HepG2 (cell line): ENCODE results near the gene LMOD1. TPM values are rescaled to one million over a fixed set of nuclear protein-coding genes. Genes with fewer than 3 reads are reported as not detected.

ENCODE experiments used
- ATAC-seq: fragments of 200-7000 bp; cut with Tn5 transposase; 3 replicates; pipeline ENCODE4 v1.9.1; 2020; ENCODE audit warnings: mild to moderate bottlenecking, moderate library complexity
- BruUV-seq: library from RNA; stranded (reverse); fragments of 400-500 nt; replicated peaks from 2 replicates; lab custom pipeline; 2021; lab: Mats Ljungman, UMichigan
- CTCF ChIA-PET: fragments of 300-600 bp; formaldehyde crosslinking; extraction: SDS; loops from one replicate; lab custom pipeline; 2021; ENCODE audit warnings: low total read pairs, inconsistent platforms, low intra/inter-chr PET ratio; lab: Yijun Ruan, JAX
- POLR2A ChIA-PET: fragments of 350-600 bp; sonication (Branson Sonifier 250); formaldehyde crosslinking; loops from one replicate; lab custom pipeline; 2020; ENCODE audit warnings: antibody characterized with exemption, inconsistent platforms; lab: Yijun Ruan, JAX
- DNase-seq: peaks from one replicate; pipeline ENCODE4 v3.0.0-alpha.2; 2015; ENCODE audit warnings: low spot score
- FAIRE-seq: peaks from 3 replicates; lab custom pipeline; 2011; peaks lifted over from hg19 to GRCh38; lab: Jason Lieb, UNC
- H2AFZ ChIP-seq: one replicate; pipeline ENCODE4 v1.6.1; 2011; ENCODE audit warnings: low read length, inconsistent platforms
- H3K27ac ChIP-seq: fragments of 300-600 bp; 3 replicates; pipeline ENCODE4 v1.8.0; 2011; ENCODE audit warnings: mixed run types, mild to moderate bottlenecking, mixed read lengths, low read length, inconsistent platforms; ENCODE audit not compliant: insufficient read depth; ENCODE audit errors: extremely low read length
- H3K27me3 ChIP-seq, 2 experiments: fragments of 200-600 bp in 1 of 2; 2 replicates in 1 of 2; 3 replicates in 1 of 2; pipeline versions ENCODE4 v1.6.0 to v1.8.0; 2011; ENCODE audit warnings: low read length in 2 of 2, mild to moderate bottlenecking in 2 of 2, moderate library complexity in 2 of 2, inconsistent platforms in 1 of 2; ENCODE audit not compliant: insufficient read depth in 2 of 2, control insufficient read depth in 1 of 2
- H3K36me3 ChIP-seq, 2 experiments: fragments of 200-600 bp in 1 of 2; replicated peaks in 1 of 2; 2 replicates in 1 of 2; 3 replicates in 1 of 2; pipeline versions ENCODE4 v1.5.1 to v1.8.0; 2011; ENCODE audit warnings: low read length in 2 of 2, inconsistent platforms in 1 of 2; ENCODE audit not compliant: insufficient read depth in 2 of 2, control insufficient read depth in 1 of 2
- H3K4me1 ChIP-seq: 2 replicates; pipeline ENCODE4 v1.5.1; 2012; ENCODE audit warnings: low read length, inconsistent platforms; ENCODE audit not compliant: insufficient read depth
- H3K4me2 ChIP-seq: 2 replicates; pipeline ENCODE4 v1.6.0; 2011; ENCODE audit warnings: low read depth, low read length, inconsistent platforms
- H3K4me3 ChIP-seq, 3 experiments: fragments of 200-600 bp in 1 of 3; sonication (generic), shearing (Covaris generic) in 1 of 3; replicated peaks in 1 of 3; 2 replicates each; pipeline ENCODE4 v1.5.1; 2011 to 2016; ENCODE audit warnings: low read length in 3 of 3, inconsistent platforms in 2 of 3, low read depth in 2 of 3, mild to moderate bottlenecking in 2 of 3, control low read depth in 1 of 3, mixed read lengths in 1 of 3; ENCODE audit not compliant: insufficient read depth in 1 of 3
- H3K79me2 ChIP-seq: one replicate; pipeline ENCODE4 v1.6.1; 2011; ENCODE audit warnings: low read length, inconsistent platforms; ENCODE audit not compliant: insufficient read depth
- H3K9ac ChIP-seq: 2 replicates; pipeline ENCODE4 v1.6.0; 2011; ENCODE audit warnings: mild to moderate bottlenecking, low read depth, low read length, inconsistent platforms; ENCODE audit not compliant: insufficient read depth
- H3K9me3 ChIP-seq: 2 replicates; pipeline ENCODE4 v1.5.1; 2012; ENCODE audit warnings: mild to moderate bottlenecking, low read length
- H4K20me1 ChIP-seq: 2 replicates; pipeline ENCODE4 v1.6.0; 2011; ENCODE audit warnings: inconsistent platforms, mild to moderate bottlenecking, low read length, moderate library complexity; ENCODE audit not compliant: insufficient read depth
- ATF6 ChIP-seq: sonication (generic); formaldehyde crosslinking; conservative IDR thresholded peaks from 2 replicates; pipeline ENCODE4 v1.4.0; 2020; ENCODE audit warnings: missing genetic modification reagents
- ATRX ChIP-seq: sonication (generic); formaldehyde crosslinking; IDR thresholded peaks from 2 replicates; pipeline ENCODE4 v1.4.0; 2020; ENCODE audit warnings: missing genetic modification reagents, borderline replicate concordance
- DMAP1 ChIP-seq: IDR thresholded peaks from 2 replicates; pipeline ENCODE4 v1.6.1; 2016
- FOXC1 ChIP-seq: sonication (generic); formaldehyde crosslinking; IDR thresholded peaks from 2 replicates; pipeline ENCODE4 v1.8.0; 2022; ENCODE audit warnings: mild to moderate bottlenecking, missing genetic modification reagents, borderline replicate concordance
- HOMEZ ChIP-seq: IDR thresholded peaks from 2 replicates; pipeline ENCODE4 v1.6.1; 2016; ENCODE audit warnings: low read depth
- MIER3 ChIP-seq: IDR thresholded peaks from 2 replicates; pipeline ENCODE4 v1.6.1; 2016; ENCODE audit warnings: missing compliant biosample characterization, borderline replicate concordance
- NBN ChIP-seq: fragments of 450-650 bp; conservative IDR thresholded peaks from 2 replicates; pipeline ENCODE4 v1.6.1; 2017
- TCF12 ChIP-seq, 2 experiments: fragments of 450-650 bp in 1 of 2; sonication (generic) in 1 of 2; formaldehyde crosslinking in 1 of 2; IDR thresholded peaks; 2 replicates each; pipeline versions ENCODE4 v1.6.1 to v1.8.0; 2017 to 2022; ENCODE audit warnings: antibody characterized with exemption in 1 of 2, mild to moderate bottlenecking in 1 of 2, missing genetic modification reagents in 1 of 2, moderate library complexity in 1 of 2
- THYN1 ChIP-seq: sonication (generic); formaldehyde crosslinking; IDR thresholded peaks from 2 replicates; pipeline ENCODE4 v1.8.1; 2023; ENCODE audit warnings: low read depth, mild to moderate bottlenecking, moderate library complexity, missing genetic modification reagents, borderline replicate concordance
- ZBTB1 ChIP-seq: sonication (generic); formaldehyde crosslinking; IDR thresholded peaks from 2 replicates; pipeline ENCODE4 v1.4.0; 2020; ENCODE audit warnings: missing genetic modification reagents, borderline replicate concordance
- ZBTB21 ChIP-seq: sonication (generic); formaldehyde crosslinking; IDR thresholded peaks from 2 replicates; pipeline ENCODE4 v1.4.0; 2020; ENCODE audit warnings: missing genetic modification reagents
- ZFP41 ChIP-seq: sonication (generic); formaldehyde crosslinking; IDR thresholded peaks from 2 replicates; pipeline ENCODE4 v1.4.0; 2020; ENCODE audit warnings: mild to moderate bottlenecking, missing genetic modification reagents, borderline replicate concordance
- ZFP62 ChIP-seq: sonication (generic); formaldehyde crosslinking; IDR thresholded peaks from 2 replicates; pipeline ENCODE4 v1.4.0; 2020; ENCODE audit warnings: missing genetic modification reagents
- ZKSCAN5 ChIP-seq: sonication (generic); formaldehyde crosslinking; IDR thresholded peaks from 2 replicates; pipeline ENCODE4 v1.5.1; 2020; ENCODE audit warnings: mild to moderate bottlenecking, missing genetic modification reagents
- ZNF431 ChIP-seq: sonication (generic); formaldehyde crosslinking; IDR thresholded peaks from 2 replicates; pipeline ENCODE4 v1.9.0; 2022; ENCODE audit warnings: missing genetic modification reagents, low read depth, mild to moderate bottlenecking, borderline replicate concordance
- ZNF558 ChIP-seq: sonication (generic); formaldehyde crosslinking; IDR thresholded peaks from 2 replicates; pipeline ENCODE4 v1.9.0; 2022; ENCODE audit warnings: mild to moderate bottlenecking, missing genetic modification reagents, borderline replicate concordance
- ZNF614 ChIP-seq: IDR thresholded peaks from 2 replicates; pipeline ENCODE4 v1.6.1; 2018; ENCODE audit warnings: missing biosample characterization, missing genetic modification reagents, inconsistent platforms, borderline replicate concordance
- ZNF619 ChIP-seq: sonication (generic); formaldehyde crosslinking; IDR thresholded peaks from 2 replicates; pipeline ENCODE4 v1.4.0; 2020; ENCODE audit warnings: mild to moderate bottlenecking, missing genetic modification reagents
- ZNF83 ChIP-seq: sonication (generic); formaldehyde crosslinking; IDR thresholded peaks from 2 replicates; pipeline ENCODE4 v1.4.0; 2020; ENCODE audit warnings: missing genetic modification reagents, mild to moderate bottlenecking, borderline replicate concordance
- WGBS: methylation state at CpG from one replicate; pipeline ENCODE4 v1.1.6; 2017; ENCODE audit warnings: low lambda C conversion rate; 5-methylcytosine and 5-hydroxymethylcytosine counted together
- in situ Hi-C: cut with HindIII; loops from 2 replicates; pipeline ENCODE4 v1.10.0; 2017; ENCODE audit warnings: low pct_unique_long_range_greater_than_20kb; ENCODE audit not compliant: extremely low pct_ligation_motif_present
- intact Hi-C: fragments of 100-400 bp; cut with micrococcal nuclease; formaldehyde crosslinking; loops from one replicate; pipeline ENCODE4 v1.10.0; 2022; ENCODE audit not compliant: unreplicated experiment
- polyA plus RNA-seq, 8 experiments: library from polyadenylated mRNA; depleted of rRNA in 3 of 8; stranded (reverse) in 7 of 8; unstranded in 1 of 8; fragments of >200 nt; fragmentation: Illumina TruSeq in 4 of 8; extraction: Trizol in 4 of 8; gene quantifications; 2 replicates each; pipeline versions ENCODE4 v1.2.1 to v1.2.3, GENCODE V29; 2011 to 2016; ENCODE audit warnings: low read depth in 4 of 8, missing spikeins in 1 of 8, mixed read lengths in 1 of 8; ENCODE audit not compliant: insufficient read depth in 1 of 8
- total RNA-seq, 5 experiments: library from RNA; depleted of rRNA; stranded (reverse); fragments of >200 nt; fragmentation: Illumina TruSeq; extraction: Trizol; gene quantifications; 2 replicates each; pipeline ENCODE4 v1.2.3, GENCODE V29; 2016; ENCODE audit warnings: low read depth in 1 of 5

LMOD1 gene
- total and polyA plus RNA-seq, 2 of the 13 experiments (the other 11 are each of a cell fraction or from before 2014, with no cell fraction given) = not detected

- TF ChIP-seq HOMEZ (CRISPR knock-in tag) (no peak), NBN (no peak), THYN1 (CRISPR knock-in tag) (no peak)
These were observed 54.8 kb downstream of the LMOD1 start (continued) for GRCh38 chr1:201891451-201892045.

GRCh38 chr1:201890806-201891450 is 55.4 kb downstream of the LMOD1 start:
- H3K9ac ChIP-seq = no peak overlapping the region
- CTCF ChIA-PET = no interaction called here
- H3K27me3 ChIP-seq = peaks cover 4 to 36% of the 10 kb centered on the region in 2 experiments; a peak in 3 of 5 replicates
- no TSS peak for BruUV-seq
- no peak for DNase-seq
- peaks cover 16% of the 10 kb centered on the region for H3K4me1 ChIP-seq
- FAIRE-seq = no peak
- H3K36me3 ChIP-seq = no peaks in the 10 kb centered on the region
- POLR2A ChIA-PET = no interaction called here
- no peak overlapping the region for H3K27ac ChIP-seq
- in situ Hi-C loops = loop anchor here (5.0 kb wide), 1 partner anchor 81 kb away; no protein-coding TSS in a partner anchor
- H3K4me3 ChIP-seq = no peak overlapping the region
- H4K20me1 ChIP-seq = no peaks in the 10 kb centered on the region
- no peaks in the 10 kb centered on the region for H3K9me3 ChIP-seq
- ATAC-seq = no peak
- H3K79me2 ChIP-seq = no peaks in the 10 kb centered on the region
- intact Hi-C loops = loop anchor here (10.0 kb wide), 1 partner anchor 224 kb away; no protein-coding TSS in a partner anchor
- no peak overlapping the region for H3K4me2 ChIP-seq
- H2AFZ ChIP-seq = no peak overlapping the region
- whole genome bisulfite sequencing = 44% methylated on average over 2 of the region's 3 CpGs
- TF ChIP-seq ZKSCAN5 = no peak
- no peak for TF ChIP-seq ATF6 (CRISPR knock-in tag)
- no peak for TF ChIP-seq FOXC1
- TF ChIP-seq ZNF83 = no peak
- TF ChIP-seq ZBTB1 (CRISPR knock-in tag) = no peak
- TF ChIP-seq ZFP62 (CRISPR knock-in tag) = no peak
- TF ChIP-seq ZNF431 (CRISPR knock-in tag) = no peak
- TF ChIP-seq ZNF614 = no peak
- no peak for TF ChIP-seq DMAP1
- TF ChIP-seq ZBTB21 = no peak
- no peak for TF ChIP-seq ZNF619 (CRISPR knock-in tag)
- TF ChIP-seq MIER3 = no peak
- no peak for TF ChIP-seq TCF12 (IDR thresholded peaks at IDR 0.05)
- TF ChIP-seq TCF12 (CRISPR knock-in tag; IDR thresholded peaks at IDR 0.05) = no peak
- TF ChIP-seq ZNF558 = no peak
- TF ChIP-seq ATRX (CRISPR knock-in tag) = no peak
- no peak for TF ChIP-seq ZFP41 (CRISPR knock-in tag)
